ENCODE data around the gene ZNF346.

DNA sequence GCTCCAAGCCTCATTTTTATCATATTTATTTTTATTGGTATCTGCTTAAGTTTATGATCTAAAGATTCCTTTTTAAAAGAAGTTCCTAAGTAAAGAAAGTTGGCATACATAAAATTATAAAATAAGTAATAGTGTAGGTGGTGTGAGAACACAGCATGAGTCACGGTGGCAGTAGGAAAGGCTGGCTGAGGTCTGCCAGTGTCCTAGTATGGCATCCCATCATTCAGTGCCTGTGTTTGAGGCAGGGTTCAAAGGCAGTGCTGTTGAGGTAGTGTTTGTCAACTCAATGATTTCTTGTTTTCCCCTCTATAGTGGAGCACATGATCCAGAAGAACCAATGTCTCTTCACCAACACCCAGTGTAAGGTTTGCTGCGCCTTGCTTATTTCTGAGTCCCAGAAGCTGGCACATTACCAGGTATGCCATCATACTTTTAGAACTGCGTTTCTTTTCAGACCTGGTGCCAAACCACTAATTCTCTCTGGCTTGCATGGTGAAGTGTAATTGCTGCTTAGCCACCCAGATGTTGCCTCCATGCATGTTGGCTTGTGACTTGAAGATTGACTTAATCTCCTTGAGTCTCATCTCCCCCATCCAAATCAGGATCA is 18.4 kb downstream of the ZNF346 start:
- TF ChIP-seq POLR2A (IDR thresholded peaks at IDR 0.05), result no peak
- TF ChIP-seq, protein P1, sequence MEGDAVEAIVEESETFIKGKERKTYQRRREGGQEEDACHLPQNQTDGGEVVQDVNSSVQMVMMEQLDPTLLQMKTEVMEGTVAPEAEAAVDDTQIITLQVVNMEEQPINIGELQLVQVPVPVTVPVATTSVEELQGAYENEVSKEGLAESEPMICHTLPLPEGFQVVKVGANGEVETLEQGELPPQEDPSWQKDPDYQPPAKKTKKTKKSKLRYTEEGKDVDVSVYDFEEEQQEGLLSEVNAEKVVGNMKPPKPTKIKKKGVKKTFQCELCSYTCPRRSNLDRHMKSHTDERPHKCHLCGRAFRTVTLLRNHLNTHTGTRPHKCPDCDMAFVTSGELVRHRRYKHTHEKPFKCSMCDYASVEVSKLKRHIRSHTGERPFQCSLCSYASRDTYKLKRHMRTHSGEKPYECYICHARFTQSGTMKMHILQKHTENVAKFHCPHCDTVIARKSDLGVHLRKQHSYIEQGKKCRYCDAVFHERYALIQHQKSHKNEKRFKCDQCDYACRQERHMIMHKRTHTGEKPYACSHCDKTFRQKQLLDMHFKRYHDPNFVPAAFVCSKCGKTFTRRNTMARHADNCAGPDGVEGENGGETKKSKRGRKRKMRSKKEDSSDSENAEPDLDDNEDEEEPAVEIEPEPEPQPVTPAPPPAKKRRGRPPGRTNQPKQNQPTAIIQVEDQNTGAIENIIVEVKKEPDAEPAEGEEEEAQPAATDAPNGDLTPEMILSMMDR (IDR thresholded peaks at IDR 0.05), result no peak

Data from testis (tissue), 2 donors.